ENCODE data around the gene NUP160. TPM values are rescaled to one million over a fixed set of nuclear protein-coding genes. Genes with fewer than 3 reads are reported as not detected.

The NUP160 gene
- total and polyA plus RNA-seq, 10 of the 15 experiments (the other 5 are each of a cell fraction or from before 2014, with no cell fraction given): 24.0 to 87.6 (median 54.6) TPM

DNA sequence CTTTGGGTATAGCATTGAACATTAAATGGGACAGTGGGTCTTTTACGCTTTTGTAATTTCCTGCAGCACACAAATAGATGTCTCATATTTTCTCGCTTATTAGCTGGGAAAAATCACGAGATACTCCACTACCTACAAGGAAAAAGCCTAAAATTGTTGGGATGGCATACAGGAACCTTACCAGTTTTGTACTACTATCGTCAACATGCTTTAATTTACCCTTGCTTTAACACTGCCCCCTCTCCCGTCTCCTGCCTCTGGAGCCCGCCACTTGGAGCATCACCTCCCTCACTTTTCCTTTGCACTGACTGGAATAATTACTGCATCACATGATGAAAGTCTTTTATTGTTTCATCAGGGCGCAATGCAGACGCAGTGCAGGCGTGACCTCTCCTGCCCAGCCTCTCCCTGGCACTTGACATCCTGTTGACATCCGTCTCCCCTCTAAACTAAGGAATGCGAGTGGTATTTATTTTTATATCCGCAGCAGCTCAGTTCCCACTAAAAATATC, 80.0 kb downstream of the NUP160 start:
- Histone ChIP-seq H3K4me1 (ENCODE audit: control insufficient read depth, insufficient read depth, low read length) (no peaks in the 10 kb centered on the region), H3K36me3 (ENCODE audit: control insufficient read depth in 2 of 2, insufficient read depth in 2 of 2, low read length in 1 of 2) (peaks cover under 1 to 12% of the 10 kb centered on the region in 2 experiments; a peak in 2 of 4 replicates), H3K4me3 (peak overlapping the region; percentile 75), H3K27ac (ENCODE audit: control insufficient read depth, insufficient read depth) (peak overlapping the region; percentile 99), H3K79me2 (ENCODE audit: control insufficient read depth, insufficient read depth, low read length) (peaks cover 49% of the 10 kb centered on the region), H2AFZ (ENCODE audit: control insufficient read depth, low read depth, low read length) (peak overlapping the region; percentile 0; the same call in 1 of the 2 replicates), H4K20me1 (ENCODE audit: control insufficient read depth, insufficient read depth) (no peaks in the 10 kb centered on the region), H3K9ac (ENCODE audit: control insufficient read depth, insufficient read depth, low read length) (peak overlapping the region; percentile 99), H3K9me3 (replicated peaks; ENCODE audit: control insufficient read depth, insufficient read depth, low read length) (no peaks in the 10 kb centered on the region), H3K4me2 (ENCODE audit: control insufficient read depth, insufficient read depth) (peak overlapping the region; percentile 67), H3K27me3 (replicated peaks in 1 of 2; ENCODE audit: control insufficient read depth in 2 of 2, insufficient read depth in 2 of 2, low read length in 1 of 2) (no peaks in the 10 kb centered on the region)
- SMC1A ChIA-PET (ENCODE audit: uncharacterized antibody, unreplicated experiment): interaction anchor here (0.8 to 1.4 kb wide), 4 partner anchors 10 to 216 kb away, joined by 3 to 5 read pairs (median 4); partner anchors contain the start of gene AGBL2
- DNase-seq (ENCODE audit: low read depth, low spot score) (no peak), ATAC-seq (no peak), FAIRE-seq (no peak)
- POLR2A ChIA-PET: interaction anchor here (0.5 to 1.4 kb wide), 6 partner anchors 8 to 85 kb away, joined by 3 to 6 read pairs (median 4); partner anchors contain the start of gene NUP160
- CTCF ChIA-PET: interaction anchor here (0.6 to 2.1 kb wide), 4 partner anchors 11 to 553 kb away, joined by 3 to 11 read pairs (median 3); partner anchors contain the start of gene DDB2
- TF ChIP-seq EED (IDR thresholded peaks at IDR 0.05; ENCODE audit: low read depth): peak; percentile 19; the same call in 1 of the 2 replicates
- TF ChIP-seq PML (IDR thresholded peaks at IDR 0.05; ENCODE audit: low read length): no peak
- TF ChIP-seq IKZF1 (conservative IDR thresholded peaks at IDR 0.05): peak; percentile 29
- TF ChIP-seq EZH2 (IDR thresholded peaks at IDR 0.05; ENCODE audit: borderline replicate concordance, control insufficient read depth, low read depth, low read length): no peak
- TF ChIP-seq ZNF217 (IDR thresholded peaks at IDR 0.05): no peak
- TF ChIP-seq RAD51 (IDR thresholded peaks at IDR 0.05): peak; percentile 53
- 0 out of 2 replicates have a peak, but pooled peaks have one; percentile 17 for TF ChIP-seq NFIC (IDR thresholded peaks at IDR 0.05; ENCODE audit: low read depth, low read length)
- TF ChIP-seq NFYA (IDR thresholded peaks at IDR 0.05; ENCODE audit: borderline replicate concordance, low read depth, low read length): no peak
- 0 out of 2 replicates have a peak, but pooled peaks have one; percentile 73 for TF ChIP-seq MTA3 (IDR thresholded peaks at IDR 0.05; ENCODE audit: borderline replicate concordance, low read length)
- TF ChIP-seq, protein P1, sequence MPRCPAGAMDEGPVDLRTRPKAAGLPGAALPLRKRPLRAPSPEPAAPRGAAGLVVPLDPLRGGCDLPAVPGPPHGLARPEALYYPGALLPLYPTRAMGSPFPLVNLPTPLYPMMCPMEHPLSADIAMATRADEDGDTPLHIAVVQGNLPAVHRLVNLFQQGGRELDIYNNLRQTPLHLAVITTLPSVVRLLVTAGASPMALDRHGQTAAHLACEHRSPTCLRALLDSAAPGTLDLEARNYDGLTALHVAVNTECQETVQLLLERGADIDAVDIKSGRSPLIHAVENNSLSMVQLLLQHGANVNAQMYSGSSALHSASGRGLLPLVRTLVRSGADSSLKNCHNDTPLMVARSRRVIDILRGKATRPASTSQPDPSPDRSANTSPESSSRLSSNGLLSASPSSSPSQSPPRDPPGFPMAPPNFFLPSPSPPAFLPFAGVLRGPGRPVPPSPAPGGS (IDR thresholded peaks at IDR 0.05; ENCODE audit: borderline replicate concordance, insufficient read depth, low read depth, low read length, poor library complexity, severe bottlenecking): no peak
- TF ChIP-seq IKZF2 (IDR thresholded peaks at IDR 0.05): peak; percentile 31 to 48; a peak in 1 of 4 replicates
- TF ChIP-seq, protein P2, sequence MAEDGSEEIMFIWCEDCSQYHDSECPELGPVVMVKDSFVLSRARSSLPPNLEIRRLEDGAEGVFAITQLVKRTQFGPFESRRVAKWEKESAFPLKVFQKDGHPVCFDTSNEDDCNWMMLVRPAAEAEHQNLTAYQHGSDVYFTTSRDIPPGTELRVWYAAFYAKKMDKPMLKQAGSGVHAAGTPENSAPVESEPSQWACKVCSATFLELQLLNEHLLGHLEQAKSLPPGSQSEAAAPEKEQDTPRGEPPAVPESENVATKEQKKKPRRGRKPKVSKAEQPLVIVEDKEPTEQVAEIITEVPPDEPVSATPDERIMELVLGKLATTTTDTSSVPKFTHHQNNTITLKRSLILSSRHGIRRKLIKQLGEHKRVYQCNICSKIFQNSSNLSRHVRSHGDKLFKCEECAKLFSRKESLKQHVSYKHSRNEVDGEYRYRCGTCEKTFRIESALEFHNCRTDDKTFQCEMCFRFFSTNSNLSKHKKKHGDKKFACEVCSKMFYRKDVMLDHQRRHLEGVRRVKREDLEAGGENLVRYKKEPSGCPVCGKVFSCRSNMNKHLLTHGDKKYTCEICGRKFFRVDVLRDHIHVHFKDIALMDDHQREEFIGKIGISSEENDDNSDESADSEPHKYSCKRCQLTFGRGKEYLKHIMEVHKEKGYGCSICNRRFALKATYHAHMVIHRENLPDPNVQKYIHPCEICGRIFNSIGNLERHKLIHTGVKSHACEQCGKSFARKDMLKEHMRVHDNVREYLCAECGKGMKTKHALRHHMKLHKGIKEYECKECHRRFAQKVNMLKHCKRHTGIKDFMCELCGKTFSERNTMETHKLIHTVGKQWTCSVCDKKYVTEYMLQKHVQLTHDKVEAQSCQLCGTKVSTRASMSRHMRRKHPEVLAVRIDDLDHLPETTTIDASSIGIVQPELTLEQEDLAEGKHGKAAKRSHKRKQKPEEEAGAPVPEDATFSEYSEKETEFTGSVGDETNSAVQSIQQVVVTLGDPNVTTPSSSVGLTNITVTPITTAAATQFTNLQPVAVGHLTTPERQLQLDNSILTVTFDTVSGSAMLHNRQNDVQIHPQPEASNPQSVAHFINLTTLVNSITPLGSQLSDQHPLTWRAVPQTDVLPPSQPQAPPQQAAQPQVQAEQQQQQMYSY (CRISPR knock-in tag; IDR thresholded peaks at IDR 0.05): no peak
- TF ChIP-seq TCF12 (IDR thresholded peaks at IDR 0.05; ENCODE audit: low read depth, low read length): peak; percentile 66; the same call in 1 of the 2 replicates
- TF ChIP-seq CEBPB (IDR thresholded peaks at IDR 0.05; ENCODE audit: borderline replicate concordance in 1 of 2, low read depth in 2 of 2, low read length in 2 of 2): no peak
- intact Hi-C loops (cut with micrococcal nuclease; ENCODE audit: unreplicated experiment): loop anchor here (5.0 to 10.0 kb wide), 2 partner anchors 84 to 393 kb away; partner anchors contain the start of gene SPI1
- RAD21 ChIA-PET (ENCODE audit: unreplicated experiment): no interaction called here
- 33% methylated on average over 12 of the region's 12 CpGs for WGBS (ENCODE audit: insufficient coverage, insufficient replicate concordance, low lambda C conversion rate, missing lambda C conversion rate)
- BruUV-seq (replicated peaks): no TSS peak
- in situ Hi-C loops (cut with MboI): no loop called here

All from GM12878 (cell line).